Sigmoid colon (tissue), 4 donors: ENCODE data around the gene DUSP14.

ENCODE experiments used
- CTCF ChIP-seq, 4 experiments: fragments of 450-650 bp in 3 of 4; fragments of 200-600 bp in 1 of 4; IDR thresholded peaks; one replicate each; pipeline ENCODE4 v1.5.1; 2016 to 2019; ENCODE audit warnings: antibody characterized with exemption in 4 of 4, mild to moderate bottlenecking in 3 of 4, moderate library complexity in 2 of 4
- POLR2A ChIP-seq, 2 donors: fragments of 450-650 bp; IDR thresholded peaks; one replicate each; pipeline ENCODE4 v1.6.1; 2016; ENCODE audit warnings: antibody characterized with exemption in 2 of 2, mild to moderate bottlenecking in 2 of 2, moderate library complexity in 2 of 2
- POLR2AphosphoS5 ChIP-seq, 4 donors: sonication (generic); formaldehyde crosslinking; IDR thresholded peaks; one replicate each; pipeline ENCODE4 v1.6.1; 2017; ENCODE audit warnings: antibody characterized with exemption in 4 of 4

DNA sequence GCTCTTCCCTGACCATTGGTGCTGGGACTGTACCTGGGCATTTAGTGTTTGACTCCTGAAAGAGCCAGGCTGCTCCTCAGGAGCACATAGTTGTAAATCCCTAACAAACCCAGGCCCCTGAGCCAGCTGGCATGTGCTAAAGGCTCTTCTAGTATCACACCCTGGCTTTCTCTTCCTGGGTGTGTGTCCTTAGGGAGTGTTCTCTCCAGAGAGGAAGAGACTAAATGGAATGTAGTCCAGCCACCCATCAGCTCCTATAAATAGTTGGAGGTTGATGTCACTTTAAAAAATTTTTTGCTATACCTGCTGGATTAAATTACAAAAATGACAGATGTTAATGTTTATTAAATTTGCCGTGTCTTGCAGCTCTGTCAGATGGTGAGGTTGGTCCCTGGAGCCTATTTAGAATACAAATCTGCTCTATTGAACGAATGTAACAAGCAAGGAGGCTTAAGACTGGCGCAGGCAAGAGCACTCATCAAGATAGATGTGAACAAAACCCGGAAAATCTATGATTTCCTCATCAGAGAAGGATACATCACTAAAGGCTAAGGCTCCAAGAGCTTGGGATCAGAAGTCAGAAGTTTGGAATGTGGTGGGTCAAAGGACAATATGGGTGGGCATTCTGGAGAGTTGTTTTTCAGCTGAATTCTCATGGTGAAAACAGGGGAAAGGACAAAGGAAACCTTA is 13.1 kb upstream of the DUSP14 start:
- TF ChIP-seq CTCF (IDR thresholded peaks at IDR 0.05) = no peak
- no peak for TF ChIP-seq POLR2AphosphoS5 (IDR thresholded peaks at IDR 0.05)
- no peak for TF ChIP-seq POLR2A (IDR thresholded peaks at IDR 0.05)
